Measurements from ENCODE around the gene GLUL.
"Not testable (repeated sequence)": the region's sequence is repeated elsewhere in the genome, so short reads cannot be mapped to it uniquely, and the experiment has no call there.

GLUL gene

DNA sequence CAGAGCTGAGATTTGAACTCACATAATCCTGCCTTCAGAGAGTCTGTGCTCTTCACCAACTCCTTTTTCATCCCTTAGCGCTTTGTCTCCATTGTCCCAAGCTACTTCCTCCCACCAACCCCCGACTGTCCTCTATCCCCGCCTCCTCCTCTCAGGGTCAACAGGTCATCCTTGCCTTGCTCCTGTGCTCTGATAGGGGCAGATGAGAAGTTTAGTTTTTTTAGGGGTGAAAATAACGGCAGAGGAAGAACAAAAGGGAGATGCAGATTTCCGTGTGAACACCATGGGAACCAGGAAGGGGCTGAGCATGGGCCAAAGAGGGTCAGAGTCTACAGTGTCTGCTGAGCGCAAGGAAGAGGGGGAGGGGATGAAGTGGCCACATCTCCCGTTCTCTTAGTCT lies 31.9 kb downstream of the GLUL start:
- no peak for FAIRE-seq

DNA sequence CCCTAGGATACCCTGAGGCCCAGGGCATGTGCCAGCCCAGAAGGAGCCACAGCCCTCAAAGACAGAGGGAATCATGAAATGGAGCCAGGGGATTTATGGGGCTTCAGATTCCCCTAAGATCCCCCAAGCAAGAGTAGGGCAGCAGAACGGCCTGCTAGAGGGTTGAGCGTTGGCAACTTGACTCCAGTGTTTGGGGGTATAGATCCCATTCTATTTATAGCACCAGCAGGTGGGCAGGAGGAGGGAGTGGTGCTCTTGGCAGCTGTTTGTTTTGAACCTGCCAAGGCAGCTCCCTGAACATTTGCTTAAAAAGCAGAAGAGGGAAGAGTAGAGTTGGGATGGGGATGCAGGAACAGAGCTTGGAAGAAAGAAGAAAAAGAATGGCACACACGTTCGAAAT lies 33.7 kb downstream of the GLUL start:
- FAIRE-seq, result no peak

DNA sequence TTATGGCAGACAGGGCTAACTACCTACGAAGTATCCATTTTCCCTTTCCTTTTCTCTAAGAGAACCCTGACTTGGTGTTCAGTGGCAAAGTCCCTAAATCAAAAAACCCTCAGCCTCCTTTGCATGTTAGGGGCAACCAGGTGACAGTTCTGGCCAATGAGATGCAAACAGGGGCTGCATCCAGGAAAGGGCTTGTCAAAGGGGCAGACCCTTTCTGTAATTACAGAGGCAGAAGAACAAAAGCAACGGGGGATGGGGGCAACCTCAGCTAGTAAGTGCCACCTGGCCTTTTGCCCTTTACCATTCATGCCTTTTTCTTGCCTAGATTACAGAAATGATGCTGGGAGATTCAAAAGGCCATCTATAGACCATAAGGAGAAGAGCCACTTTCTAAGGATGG lies 34.4 kb downstream of the GLUL start:
- FAIRE-seq, result no peak

DNA sequence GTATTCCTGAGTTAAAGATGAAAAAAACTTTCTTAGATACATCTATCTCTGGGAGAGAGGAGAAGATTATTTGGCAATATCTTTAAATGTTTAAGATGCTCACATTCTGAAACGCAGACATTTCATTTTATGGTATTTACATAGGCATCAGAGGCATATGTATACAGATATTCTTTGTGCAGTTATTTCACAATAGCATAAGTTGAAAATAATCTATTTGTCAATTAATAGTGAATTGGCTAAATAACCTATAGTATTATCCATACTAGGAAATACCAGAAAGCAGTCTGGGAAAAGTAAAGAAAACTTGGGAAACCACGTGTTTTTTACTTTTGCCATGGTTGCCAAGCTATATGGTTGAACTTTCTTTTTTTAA lies 35.9 kb downstream of the GLUL start:
- FAIRE-seq, result no peak

DNA sequence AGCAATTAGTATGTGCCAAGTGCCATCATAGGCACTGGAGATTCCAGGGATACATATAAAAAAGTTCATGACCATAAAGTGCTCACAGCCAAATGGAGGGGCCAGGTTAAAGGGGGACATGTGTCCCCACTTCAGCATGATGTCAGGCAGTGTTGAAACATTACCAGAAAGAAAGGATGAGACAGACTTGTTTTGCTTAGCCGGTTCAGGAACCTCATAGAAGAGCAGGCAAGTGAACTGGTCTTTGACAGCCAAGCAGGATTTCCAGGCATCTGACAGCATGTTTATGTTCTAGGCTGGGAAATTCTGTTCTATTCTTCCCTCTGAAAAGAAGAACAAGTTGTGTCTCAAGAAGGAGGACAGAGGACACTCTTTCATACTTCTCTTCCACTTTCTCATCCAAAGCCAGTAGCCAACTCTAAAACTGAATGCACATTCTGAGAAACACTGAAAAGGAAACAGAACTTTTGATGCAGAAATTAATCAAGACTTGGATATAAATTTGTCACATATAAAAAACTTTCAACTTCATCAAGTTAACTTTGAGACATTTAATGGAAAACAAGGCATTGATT lies 39.7 kb downstream of the GLUL start:
- no peak for FAIRE-seq

DNA sequence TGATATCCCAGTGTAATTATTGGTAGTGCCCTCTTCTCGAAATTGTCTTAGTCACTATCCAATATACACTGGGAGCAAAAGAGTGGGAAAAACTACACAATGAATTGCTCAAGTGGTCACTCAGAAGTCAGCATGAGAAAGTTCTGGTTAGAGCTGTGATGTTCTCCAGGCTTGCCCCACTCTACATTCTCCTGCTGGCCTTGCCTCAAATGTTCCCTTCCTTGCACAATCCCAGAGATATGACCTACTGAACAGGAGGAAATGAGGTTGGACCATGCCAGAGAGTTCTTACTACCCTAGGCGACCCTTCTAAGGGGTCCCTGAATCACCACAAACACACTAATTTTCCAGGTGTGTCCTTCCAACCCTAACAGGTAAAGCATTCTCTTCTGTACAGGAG lies 40.8 kb downstream of the GLUL start:
- no peak for FAIRE-seq

DNA sequence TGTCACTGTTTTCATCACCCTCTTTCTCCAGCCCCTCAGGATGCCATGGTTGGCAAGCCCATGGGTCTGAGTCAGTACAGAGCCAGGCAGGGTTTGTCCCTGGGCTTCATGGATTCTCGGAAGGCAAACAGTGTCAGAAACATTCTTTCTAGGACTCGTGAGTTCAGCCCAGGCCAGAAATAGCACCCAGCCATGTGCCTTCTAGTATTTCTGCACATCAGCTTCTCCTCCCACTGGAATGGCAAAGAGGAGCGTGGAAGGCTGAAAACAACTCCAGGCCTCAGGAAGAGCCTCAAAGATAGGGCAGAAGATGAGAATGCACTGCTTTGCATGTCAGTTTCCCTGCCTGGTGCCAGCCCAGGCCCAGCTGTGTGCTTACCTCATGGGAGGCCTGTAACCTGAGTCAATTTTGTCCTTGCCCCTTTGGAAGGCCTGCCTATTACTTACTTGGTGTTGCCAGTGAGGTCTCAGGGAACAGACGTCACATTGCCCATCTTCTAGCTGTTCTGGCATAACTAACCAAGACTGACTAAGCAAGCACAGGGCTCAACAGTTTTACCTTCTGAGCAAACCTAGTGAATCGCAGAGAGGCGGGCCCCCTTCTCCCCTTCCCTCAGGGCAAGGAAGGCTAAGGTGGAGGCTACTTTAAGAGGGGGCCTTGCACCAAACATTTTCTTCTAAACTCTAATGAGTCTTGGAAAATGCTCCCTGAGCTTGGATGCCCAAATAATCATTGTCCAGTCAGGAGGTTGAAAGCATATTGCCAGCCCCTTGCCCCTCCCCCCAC lies 42.4 kb downstream of the GLUL start:
- FAIRE-seq, result no peak

DNA sequence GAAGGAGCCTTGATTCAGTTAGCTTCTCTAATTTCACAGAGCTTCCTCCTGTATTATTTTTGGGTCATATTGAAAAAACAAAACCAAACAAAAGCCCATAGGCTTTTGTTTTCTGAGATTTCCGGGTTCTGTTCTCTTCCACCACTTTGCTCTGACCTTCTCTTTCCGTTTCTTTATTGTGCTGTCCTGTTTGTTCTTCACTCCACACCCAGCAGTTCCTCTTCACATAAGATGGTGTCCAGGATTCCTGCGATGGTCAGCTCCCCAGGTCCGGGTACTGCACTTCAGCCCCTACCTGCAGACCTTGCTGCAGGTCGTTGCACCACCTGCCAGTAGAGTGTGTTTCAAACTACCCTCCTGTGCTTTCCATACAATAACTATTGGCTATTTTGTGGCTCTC lies 44.6 kb downstream of the GLUL start:
- no peak for FAIRE-seq

DNA sequence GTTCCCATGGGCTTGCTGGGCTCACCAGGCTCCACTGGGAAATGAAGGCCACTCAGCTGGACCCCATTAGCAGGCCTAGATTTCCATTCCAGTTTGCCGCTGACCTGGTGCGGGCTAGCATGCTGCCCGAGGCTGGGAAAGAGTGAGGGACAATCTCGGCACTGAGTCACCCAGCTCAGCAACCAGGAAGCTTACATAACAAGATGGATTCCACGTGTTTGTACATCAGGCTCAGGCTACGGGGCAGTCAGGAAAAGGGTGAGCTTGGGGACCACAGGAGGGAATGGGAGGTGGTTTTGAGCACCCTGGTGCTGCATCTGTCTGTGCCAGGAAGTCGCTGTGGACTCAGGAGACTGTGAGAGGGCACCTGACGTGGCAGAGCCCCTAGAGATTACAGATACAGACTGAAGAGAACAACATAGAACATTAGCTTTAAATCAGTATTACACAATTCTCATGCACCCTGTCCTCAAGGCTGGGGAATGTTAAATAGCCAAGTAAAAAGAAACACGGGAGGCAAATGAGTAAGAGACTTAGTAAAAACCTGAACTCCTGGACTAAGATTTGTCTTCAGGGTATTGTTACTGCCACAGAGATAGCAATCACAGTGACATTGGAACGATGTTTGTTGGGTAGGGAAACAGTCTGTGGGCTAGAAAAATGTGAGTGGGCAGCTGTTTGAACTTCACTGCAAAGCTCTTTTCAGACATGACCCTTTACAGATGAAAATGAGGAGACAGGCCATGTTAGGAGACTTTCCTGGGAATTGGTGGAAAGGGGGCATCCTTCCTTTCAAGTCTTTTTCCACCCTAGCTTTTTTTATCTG lies 51.1 kb downstream of the GLUL start:
- no peak for FAIRE-seq

DNA sequence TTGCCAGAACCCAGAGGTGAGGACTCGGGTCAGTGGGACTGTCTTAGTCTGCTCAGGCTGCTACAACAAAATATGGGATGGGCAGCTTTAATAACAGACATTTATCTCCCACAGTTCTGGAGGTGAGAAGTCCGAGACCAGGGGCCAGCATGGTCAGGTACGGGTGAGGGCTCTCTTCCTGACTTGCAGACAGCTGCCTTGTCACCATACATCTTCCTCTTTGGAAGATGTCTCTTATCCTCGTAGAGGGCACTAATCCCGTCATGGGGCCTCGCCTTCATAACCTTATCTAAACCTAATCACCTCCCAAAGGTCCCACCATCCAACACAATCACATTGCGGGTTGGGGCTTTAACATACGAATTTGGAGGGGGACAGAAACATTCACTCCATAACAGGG lies 51.9 kb downstream of the GLUL start:
- no peak for FAIRE-seq

DNA sequence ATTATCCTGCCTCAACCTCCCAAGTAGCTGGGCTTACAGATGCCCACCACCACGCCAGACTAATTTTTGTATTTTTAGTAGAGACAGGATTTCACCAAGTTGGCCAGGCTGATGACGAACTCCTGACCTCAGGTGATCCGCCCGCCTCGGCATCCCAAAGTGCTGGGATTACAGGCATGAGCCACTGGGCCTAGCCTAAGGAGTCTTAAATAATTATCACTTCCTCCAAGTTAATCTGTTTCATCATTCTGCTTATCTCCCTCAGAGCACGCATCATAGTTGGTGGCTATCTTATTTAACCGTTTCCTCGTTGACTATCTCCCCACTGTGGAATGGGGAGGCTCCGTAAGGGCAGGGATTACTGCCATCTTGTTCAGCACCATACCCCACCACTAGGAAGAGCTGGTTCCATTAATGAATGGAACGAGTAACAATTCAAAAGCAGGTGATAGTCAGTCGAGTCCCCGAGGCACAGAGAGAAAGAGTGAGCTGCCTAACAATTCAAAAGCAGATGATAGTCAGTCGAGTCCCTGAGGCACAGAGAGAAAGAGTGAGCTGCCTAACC lies 52.7 kb downstream of the GLUL start:
- no peak for FAIRE-seq

DNA sequence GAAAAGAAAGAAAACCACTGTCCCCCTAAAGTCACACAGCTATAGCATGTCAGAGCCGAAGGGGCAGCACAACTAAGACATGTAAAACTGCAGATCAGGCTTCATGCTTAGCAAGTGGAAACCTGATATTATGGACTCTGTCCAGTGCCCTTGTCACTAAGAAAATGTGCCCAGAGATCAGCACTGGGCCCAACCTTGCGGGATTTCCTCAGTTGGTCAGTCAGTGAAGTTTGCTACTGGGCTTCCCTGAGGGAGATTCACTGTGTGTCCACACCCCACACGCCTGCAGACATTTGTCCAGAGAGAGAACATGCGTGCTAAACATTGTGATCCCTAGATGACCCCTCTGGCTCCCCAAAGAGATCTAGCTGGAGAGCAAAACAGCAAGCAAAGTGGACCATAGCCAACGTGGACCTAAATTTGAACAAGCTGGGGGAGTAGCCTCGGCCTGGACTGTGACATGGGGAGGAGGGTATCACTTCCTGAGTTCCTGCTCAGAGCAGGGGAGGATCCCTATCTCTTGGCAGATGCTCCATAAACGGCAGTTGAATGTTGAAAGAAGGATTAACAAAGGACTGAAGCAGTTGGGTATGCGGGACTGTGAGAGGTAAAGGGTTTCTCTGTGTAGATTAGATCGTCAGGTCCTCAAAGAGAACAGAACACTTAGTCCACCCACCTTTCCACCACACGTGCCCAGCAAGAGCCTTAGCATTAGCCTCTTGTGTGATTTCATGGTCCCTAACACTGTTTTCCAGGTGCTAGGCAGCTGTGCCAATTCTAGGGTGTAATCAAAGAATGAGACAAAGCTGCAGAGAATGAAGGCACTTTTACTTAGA lies 53.6 kb downstream of the GLUL start:
- no peak for FAIRE-seq

DNA sequence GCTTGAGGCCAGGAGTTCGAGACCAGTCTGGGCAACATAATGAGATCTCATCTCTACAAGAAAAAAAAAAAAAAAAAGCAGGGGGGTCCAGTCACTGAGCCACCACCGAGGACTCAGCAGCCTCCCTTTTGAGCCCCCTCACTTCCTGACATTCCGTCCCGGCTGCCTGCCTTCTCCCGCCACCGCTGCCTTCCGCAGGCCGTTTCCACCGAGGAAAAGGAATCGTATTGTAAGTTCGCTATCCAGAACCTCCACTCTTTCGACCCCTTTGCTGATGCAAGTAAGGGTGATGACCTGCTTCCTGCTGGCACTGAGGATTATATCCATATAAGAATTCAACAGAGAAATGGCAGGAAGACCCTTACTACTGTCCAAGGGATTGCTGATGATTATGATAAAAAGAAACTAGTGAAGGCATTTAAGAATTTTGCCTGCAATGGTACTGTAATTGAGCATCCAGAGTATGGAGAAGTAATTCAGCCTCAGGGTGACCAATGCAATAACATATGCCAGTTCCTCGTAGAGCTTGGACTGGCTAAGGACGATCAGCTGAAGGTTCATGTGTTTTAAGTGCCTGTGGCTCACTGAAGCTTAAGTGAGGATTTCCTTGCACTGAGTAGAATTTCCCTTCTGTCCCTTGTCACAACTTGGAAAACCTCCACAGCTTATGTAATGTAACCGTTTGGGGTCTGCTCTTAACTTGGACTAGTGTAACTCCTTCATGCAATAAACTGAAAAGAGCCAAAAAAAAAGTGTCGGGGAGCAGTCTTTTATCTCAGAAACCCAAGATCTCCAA lies 55.6 kb downstream of the GLUL start:
- FAIRE-seq, result no peak

DNA sequence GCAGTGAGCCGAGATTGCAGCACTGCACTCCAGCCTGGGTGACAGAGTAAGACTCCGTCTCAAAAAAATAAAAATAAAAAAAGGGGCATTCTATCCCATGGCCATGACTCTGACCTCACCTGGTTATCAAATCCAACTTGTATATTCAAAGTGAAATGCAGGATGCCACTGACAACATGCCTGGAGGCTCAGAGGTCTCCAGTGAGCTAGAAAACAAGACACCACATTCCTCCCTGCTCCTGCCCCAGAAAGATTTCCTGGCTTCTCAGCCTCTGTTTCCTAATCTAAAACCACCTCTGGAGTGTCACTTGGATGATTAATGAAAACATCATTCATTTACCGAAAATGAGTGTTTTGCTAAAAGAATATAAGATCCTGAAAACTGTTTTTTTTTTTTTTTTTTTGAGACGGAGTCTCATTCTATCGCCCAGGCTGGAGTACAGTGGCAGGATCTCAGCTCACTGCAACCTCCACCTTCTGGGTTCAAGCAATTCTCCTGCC lies 58.5 kb downstream of the GLUL start:
- FAIRE-seq, result not testable (repeated sequence)

DNA sequence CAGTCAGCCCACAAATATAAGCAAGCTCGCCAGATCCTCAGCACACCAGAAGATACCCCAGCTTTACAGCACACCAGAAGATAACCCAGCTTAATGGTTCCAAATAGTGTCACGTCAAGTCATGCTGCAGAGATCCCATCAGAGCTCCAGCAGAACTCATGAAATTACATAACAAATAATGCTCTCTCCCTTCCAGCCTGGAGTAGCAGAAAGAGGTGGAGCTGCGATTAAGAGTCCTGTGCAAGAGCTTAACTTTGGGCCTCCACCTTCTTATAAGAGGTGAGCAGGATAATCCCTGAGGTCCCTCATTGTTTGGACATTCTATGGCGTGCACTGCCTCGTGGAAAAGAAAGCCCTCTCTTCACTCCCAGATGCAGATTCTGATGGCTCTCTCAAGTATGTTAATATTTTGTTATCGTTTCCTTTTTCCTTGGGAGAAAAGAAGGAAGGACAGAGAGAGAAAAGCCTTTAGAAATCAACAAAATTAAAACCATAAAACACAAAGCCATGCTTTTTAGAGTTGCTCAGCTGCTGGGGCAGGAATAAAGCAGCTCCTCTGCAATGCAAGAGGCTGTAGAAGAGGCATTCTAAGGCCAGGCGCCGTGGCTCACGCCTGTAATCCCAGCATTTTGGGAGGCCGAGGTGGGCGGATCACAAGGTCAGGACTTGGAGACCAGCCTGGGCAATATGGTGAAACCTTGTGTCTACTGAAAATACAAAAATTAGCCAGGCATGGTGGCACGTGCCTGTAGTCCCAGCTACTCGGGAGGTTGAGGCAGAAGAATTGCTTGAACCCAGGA lies 59.1 kb downstream of the GLUL start:
- no peak for FAIRE-seq

Measured in islet of Langerhans (tissue), 1 donor.